ENCODE data around the gene C17orf100.

DNA sequence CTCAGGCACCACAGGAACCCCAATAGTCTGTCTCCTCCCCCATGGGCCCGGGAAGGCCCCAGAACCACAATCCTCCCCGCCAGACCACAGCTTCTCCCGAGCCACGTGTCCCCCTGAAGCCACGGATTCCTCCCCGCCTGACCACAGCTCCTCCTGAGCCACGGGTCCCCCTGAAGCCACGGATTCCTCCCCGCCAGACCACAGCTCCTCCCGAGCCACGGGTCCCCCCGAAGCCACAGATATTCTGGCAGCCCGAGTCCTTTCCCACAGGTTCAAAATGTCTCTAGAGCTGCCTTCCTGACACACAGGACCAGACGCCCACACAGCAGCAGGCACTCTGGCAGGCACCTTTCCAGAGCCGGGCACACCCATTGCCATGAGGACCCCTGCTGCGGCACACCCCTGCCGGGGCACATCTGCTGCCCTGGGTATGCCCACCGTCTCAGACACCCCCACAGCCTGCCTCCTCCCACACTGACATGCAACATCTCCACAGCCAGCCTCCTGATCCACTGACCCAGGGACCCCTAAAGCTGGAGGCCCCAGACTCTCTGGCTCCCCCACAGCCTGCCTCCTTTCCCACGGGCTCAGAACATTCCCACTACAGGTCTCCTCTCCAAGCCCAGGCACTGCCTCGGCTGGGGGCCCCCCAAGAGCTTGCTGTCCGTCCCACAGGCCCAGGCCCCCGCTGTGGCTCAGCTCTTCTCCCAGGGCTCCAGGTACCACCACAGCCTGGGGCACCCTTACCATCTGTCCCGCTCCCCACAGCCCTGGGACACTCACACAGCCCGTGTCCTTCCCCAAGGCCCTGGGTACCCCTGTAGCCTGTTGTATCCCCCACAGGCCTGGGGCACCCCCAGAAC is 13.3 kb upstream of the C17orf100 start:
- TF ChIP-seq POLR2A (IDR thresholded peaks at IDR 0.05), result no peak
- TF ChIP-seq, protein P1, sequence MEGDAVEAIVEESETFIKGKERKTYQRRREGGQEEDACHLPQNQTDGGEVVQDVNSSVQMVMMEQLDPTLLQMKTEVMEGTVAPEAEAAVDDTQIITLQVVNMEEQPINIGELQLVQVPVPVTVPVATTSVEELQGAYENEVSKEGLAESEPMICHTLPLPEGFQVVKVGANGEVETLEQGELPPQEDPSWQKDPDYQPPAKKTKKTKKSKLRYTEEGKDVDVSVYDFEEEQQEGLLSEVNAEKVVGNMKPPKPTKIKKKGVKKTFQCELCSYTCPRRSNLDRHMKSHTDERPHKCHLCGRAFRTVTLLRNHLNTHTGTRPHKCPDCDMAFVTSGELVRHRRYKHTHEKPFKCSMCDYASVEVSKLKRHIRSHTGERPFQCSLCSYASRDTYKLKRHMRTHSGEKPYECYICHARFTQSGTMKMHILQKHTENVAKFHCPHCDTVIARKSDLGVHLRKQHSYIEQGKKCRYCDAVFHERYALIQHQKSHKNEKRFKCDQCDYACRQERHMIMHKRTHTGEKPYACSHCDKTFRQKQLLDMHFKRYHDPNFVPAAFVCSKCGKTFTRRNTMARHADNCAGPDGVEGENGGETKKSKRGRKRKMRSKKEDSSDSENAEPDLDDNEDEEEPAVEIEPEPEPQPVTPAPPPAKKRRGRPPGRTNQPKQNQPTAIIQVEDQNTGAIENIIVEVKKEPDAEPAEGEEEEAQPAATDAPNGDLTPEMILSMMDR (IDR thresholded peaks at IDR 0.05), result no peak
